Brain pericyte (primary cell): ENCODE data around the gene COL1A2.

Source experiments
- DNase-seq: peaks from one replicate; pipeline ENCODE4 v3.0.0-alpha.2; 2012; ENCODE audit warnings: low read depth, low spot score

COL1A2 gene

DNA sequence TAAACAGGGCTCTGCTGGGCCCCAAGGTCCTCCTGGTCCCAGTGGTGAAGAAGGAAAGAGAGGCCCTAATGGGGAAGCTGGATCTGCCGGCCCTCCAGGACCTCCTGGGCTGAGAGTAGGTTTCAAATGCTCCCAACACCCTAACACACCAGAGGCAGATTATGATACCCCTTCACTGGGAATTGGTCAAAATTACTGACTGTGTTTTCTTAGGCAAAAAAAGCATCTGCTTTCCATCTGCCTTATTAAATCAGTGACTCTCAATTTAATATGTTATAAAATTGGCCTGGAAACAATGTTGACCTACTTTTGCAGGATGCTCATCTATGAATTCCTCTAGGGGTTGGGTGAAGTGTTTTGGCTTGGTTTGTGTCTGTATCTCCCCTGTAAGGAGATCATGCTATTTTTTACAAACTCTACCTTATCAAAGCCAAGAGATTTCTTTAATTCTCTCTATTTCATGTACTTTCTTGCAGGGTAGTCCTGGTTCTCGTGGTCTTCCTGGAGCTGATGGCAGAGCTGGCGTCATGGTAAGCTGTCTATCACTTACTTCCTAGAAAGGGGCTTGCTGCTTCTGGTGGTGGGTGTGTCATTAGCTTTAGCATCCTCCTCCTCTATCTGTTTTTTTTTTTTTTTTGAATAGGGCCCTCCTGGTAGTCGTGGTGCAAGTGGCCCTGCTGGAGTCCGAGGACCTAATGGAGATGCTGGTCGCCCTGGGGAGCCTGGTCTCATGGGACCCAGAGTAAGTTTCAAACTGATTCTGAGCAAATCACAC lies 15.9 kb downstream of the COL1A2 start:
- DNase-seq, result no peak

GRCh38 chr7:94411188-94411466 lies 16.4 kb downstream of the COL1A2 start:
- no peak for DNase-seq

GRCh38 chr7:94412762-94413322 lies 18.1 kb downstream of the COL1A2 start:
- DNase-seq, result no peak

- no peak for DNase-seq
These were observed 19.8 kb downstream of the COL1A2 start for GRCh38 chr7:94414481-94414880.

DNA sequence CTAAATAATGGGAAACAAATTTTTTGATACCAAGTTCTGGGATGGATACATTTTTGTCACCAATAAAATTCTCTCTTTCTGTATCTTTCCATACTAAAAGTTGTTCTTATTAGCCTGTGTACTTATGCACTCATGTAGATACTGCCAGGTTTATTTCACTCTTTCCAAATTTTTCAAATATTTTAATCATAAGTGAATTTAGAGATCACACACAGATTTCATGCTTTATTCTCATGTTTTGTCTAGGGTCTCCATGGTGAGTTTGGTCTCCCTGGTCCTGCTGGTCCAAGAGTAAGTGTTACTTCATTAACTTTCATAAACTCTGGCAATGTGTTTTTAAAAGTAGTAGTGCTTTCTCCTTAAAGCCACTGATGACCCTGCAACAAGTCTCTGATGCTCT lies 20.3 kb downstream of the COL1A2 start:
- DNase-seq, result no peak

DNA sequence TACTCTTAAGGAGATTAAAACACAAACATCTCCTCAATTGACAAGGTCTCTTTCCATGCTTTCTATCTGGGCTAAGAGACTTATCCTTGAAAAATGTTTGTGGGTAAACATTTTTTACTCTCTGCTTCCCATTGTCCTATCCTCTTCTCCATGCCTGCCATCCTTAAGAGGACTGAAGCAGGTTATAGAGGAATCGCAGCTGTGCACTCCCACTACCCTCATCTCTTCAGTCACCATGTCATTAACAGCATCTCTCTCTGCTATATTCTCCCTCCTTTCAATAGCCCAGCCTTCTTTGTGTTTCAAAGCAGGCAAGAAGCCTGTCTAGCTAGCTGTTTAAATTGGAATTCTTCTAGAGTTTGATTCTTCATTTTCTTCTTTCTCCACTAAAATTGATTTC lies 22.6 kb downstream of the COL1A2 start:
- no peak for DNase-seq

DNA sequence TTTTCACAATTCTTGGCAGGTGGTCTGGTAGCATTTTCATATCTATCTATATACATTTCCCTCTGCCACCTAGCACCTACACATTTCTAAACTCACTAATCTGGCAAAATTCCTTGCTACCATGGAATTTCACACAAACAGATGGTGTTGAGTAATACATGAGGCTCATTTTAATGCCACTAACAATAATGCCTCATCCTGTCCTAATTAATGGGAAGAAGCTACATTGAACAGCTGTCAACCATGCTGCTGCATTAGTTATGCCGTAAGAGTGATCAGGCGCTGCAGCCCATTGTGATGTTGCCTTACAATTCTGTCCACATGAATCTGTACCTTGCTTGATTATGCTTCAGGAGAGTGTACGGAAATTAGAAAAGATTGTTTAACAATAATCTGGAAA lies 23.2 kb downstream of the COL1A2 start:
- no peak for DNase-seq

GRCh38 chr7:94418851-94419250 lies 24.2 kb downstream of the COL1A2 start:
- no peak for DNase-seq

GRCh38 chr7:94420328-94420727 lies 25.6 kb downstream of the COL1A2 start:
- DNase-seq, result no peak

- no peak for DNase-seq
These were observed 27.0 kb downstream of the COL1A2 start for GRCh38 chr7:94421681-94422080.

GRCh38 chr7:94422136-94422535 lies 27.4 kb downstream of the COL1A2 start:
- no peak for DNase-seq

- DNase-seq, result no peak
These were observed 28.2 kb downstream of the COL1A2 start for GRCh38 chr7:94422827-94423460.

GRCh38 chr7:94423863-94424735 lies 29.4 kb downstream of the COL1A2 start:
- DNase-seq, result no peak

DNA sequence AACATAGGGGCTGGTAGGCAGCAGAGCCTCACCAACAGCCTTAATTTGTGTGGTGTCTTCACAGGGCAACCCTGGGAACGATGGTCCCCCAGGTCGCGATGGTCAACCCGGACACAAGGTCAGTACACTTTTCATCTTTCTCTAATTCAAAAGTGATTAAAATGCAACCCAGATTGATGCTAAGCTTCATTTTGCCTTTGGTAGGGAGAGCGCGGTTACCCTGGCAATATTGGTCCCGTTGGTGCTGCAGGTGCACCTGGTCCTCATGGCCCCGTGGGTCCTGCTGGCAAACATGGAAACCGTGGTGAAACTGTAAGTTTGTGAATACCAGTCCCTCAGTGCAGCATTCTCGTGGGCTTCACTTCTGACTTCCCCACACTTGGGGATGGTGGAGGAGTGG lies 30.9 kb downstream of the COL1A2 start:
- DNase-seq, result no peak

DNA sequence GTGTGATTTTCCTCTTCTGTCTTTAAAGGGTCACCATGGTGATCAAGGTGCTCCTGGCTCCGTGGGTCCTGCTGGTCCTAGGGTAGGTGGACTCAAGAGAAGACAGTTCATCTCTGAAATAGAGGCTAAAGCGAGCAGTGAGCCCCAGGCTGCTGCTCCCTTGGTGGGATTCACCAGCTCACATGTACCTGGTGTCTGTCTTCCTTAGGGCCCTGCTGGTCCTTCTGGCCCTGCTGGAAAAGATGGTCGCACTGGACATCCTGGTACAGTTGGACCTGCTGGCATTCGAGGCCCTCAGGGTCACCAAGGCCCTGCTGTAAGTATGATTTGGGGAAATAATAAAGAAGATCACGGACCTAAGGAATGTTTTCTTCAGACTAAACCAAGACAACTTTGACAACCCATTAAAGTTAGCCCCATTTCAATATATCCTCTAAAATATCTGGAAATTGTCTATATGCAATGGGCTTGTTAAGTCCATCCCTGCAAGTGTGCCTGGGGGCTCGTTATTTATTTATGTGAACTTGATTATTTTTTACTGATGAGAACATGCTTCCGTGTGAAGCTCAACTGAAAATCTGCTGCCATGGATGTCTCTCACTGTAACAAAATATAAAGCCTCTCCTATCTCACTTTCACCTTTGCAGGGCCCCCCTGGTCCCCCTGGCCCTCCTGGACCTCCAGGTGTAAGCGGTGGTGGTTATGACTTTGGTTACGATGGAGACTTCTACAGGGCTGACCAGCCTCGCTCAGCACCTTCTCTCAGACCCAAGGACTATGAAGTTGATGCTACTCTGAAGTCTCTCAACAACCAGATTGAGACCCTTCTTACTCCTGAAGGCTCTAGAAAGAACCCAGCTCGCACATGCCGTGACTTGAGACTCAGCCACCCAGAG lies 32.5 kb downstream of the COL1A2 start:
- DNase-seq, result no peak

GRCh38 chr7:94429153-94429552 lies 34.5 kb downstream of the COL1A2 start:
- no peak for DNase-seq

GRCh38 chr7:94431176-94431575 lies 36.5 kb downstream of the COL1A2 start:
- DNase-seq, result no peak

GRCh38 chr7:94431619-94432280 lies 37.1 kb downstream of the COL1A2 start:
- no peak for DNase-seq

DNA sequence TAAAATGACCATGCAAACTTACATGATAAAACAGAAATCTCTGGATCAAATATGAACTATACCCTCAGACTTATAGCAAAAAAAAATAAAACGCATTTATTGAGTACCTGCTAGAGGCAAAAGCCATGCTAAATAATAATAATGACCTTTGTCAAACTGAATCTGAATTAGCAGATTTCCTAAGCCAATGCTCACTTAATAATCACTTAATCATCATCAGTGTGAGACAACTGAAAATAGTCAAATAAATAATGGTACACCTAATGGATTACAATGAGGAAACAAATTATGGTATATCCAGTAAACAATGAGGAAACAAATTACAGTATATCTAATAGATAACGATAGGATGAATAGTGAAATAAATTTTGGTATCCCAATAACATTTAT lies 37.6 kb downstream of the COL1A2 start:
- DNase-seq, result no peak

- no peak for DNase-seq
These were observed 38.1 kb downstream of the COL1A2 start for GRCh38 chr7:94432817-94433216.

- no peak for DNase-seq
These were observed 38.5 kb downstream of the COL1A2 start for GRCh38 chr7:94433224-94433623.
